Fibroblast of lung (primary cell): ENCODE measurements around the gene EPHB3.

ENCODE experiments used
- EZH2 ChIP-seq: IDR thresholded peaks from 2 replicates; pipeline ENCODE4 v1.5.1; 2012; ENCODE audit warnings: low read length, control low read depth, mild to moderate bottlenecking; ENCODE audit errors: missing control alignments
- TF ChIP-seq, protein P1 (sequence below), 2 donors: IDR thresholded peaks in 1 of 2; conservative IDR thresholded peaks in 1 of 2; 1 replicate in 1 of 2; 2 replicates in 1 of 2; pipeline ENCODE4 v1.5.1; 2011 to 2012; ENCODE audit warnings: low read length in 2 of 2, control low read depth in 1 of 2, inconsistent platforms in 1 of 2, low read depth in 1 of 2, mild to moderate bottlenecking in 1 of 2

DNA sequence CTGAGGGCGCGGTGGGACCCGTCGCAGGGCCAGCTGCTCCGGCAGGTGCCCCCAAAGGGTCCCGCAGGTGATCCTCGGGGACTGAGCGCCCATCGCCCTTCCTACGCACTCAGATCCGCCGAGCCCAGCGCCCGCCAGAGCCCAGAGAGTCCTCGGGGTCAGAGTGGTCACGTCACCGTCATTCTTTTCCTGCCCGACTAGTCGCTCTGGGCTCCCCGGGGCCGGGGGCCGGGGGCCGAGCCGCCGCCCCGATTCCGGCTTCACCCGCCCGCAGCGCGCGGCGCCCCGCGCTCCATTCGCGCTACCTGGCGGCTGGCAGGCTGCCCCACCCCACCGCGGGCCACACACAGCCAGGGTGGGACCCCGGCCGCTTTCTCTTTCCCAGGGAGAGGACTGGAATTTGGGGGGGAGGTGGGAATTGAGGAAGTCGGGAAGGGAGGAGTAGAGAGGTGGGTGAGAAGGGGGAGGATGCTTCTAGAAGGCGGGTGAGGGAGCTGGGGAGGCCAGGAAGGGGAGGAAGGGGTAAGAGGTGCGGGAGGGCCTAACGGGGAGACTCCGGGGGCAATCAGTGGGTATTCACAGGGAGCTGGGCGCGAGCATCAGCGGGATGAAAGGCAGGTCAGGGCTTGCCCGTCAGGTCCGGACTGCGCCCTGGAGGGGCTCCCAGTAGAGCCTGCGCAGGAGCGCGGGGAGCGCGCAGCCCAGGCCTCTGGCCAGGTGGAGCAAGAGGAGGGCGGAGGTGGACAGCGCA, 36.1 kb upstream of the EPHB3 start:
- TF ChIP-seq, protein P1, sequence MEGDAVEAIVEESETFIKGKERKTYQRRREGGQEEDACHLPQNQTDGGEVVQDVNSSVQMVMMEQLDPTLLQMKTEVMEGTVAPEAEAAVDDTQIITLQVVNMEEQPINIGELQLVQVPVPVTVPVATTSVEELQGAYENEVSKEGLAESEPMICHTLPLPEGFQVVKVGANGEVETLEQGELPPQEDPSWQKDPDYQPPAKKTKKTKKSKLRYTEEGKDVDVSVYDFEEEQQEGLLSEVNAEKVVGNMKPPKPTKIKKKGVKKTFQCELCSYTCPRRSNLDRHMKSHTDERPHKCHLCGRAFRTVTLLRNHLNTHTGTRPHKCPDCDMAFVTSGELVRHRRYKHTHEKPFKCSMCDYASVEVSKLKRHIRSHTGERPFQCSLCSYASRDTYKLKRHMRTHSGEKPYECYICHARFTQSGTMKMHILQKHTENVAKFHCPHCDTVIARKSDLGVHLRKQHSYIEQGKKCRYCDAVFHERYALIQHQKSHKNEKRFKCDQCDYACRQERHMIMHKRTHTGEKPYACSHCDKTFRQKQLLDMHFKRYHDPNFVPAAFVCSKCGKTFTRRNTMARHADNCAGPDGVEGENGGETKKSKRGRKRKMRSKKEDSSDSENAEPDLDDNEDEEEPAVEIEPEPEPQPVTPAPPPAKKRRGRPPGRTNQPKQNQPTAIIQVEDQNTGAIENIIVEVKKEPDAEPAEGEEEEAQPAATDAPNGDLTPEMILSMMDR (conservative IDR thresholded peaks at IDR 0.05 in 1 of 2, IDR thresholded peaks at IDR 0.05 in 1 of 2; ENCODE audit: low read depth in 1 of 2, low read length in 2 of 2) = no peak
- TF ChIP-seq EZH2 = peak; percentile 66
